IPS DF 4.7 (cell line): ENCODE data around the gene WWC1.
"Not testable (repeated sequence)": the region's sequence is repeated elsewhere in the genome, so short reads cannot be mapped to it uniquely, and the experiment has no call there.

Experiments used
- DNase-seq: peaks from one replicate; pipeline ENCODE4 v3.0.0-alpha.2; 2013; ENCODE audit warnings: low spot score; ENCODE audit errors: extremely low read depth

Gene WWC1

DNA sequence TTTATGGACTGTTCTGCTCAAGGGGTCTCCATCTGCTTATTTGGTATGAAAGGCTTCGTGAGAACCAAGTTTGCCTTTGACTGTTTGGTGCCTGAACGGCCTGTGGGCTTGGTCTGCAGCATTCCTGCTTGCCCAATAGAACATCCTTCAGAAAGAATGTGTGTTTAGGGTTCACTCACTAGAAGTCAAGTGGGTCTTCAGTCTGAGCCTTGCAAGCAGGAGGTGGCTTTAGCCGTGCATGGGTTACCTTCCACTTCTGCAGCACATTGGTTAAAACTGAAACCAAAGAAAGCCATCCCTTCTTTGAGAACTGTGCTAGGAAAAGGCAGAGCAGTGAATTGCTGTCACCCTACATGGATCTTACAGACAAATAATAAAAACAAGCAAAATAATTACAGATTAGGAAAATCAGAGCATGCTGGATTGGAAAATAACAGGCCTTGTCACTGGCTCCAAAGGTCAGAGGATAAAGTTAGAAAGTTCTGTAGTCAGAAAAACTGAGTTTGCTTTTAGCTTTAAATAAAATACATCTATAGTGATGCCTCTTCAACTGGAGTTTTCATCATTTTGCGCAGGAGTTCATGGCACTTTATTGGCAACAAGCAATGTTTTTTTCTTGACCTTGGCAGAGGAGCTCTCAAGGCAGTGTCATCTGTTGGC, 16.6 kb downstream of the WWC1 start:
- DNase-seq: no peak

DNA sequence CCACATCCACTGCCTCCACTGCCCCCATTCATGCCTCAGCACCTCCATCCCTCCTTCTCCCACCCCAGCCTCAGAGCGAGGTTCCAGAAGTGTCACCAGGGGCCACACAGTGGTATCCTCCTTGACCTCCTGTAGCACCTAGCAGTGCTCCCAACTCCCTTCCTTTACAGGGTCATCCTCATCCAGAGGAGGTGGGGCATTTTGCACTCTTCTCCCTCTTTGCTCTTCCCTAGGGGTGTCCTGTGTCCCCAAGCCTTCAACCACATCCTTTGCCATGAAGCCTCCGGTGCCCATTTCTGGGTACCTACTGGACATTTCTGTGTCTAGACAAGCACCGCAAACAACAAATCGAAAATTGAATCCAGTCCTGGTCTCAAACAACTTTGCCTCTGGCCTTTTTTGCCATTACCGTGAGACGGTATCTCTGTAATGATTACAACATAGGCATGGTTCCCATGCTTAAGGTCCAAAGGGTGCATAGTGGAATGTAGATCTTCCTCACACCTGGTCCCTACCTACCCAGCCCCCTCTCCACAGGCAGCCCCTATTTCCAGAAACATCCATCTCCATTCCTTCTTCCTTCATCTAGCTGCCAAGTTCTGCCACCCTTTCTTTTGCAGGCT, 17.6 kb downstream of the WWC1 start:
- DNase-seq: no peak

DNA sequence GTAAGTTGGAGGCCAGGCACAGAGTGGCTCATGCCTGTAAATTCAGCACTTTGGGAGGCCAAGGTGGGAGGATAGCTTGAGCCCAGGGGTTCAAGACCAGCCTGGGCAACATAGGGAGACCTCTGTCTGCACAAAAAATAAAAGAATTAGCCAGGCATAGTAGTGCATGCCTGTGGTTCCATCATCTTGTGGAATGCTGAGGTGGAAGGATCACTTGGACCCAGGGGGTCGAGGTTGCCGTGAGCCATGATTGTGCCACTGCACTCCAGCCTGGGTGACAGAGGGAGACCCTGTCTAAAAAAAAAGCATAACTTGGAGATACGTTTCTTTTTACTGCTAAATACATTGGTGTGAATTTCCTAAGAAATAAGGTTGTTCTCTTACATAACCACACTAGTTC, 19.1 kb downstream of the WWC1 start:
- DNase-seq: not testable (repeated sequence)

DNA sequence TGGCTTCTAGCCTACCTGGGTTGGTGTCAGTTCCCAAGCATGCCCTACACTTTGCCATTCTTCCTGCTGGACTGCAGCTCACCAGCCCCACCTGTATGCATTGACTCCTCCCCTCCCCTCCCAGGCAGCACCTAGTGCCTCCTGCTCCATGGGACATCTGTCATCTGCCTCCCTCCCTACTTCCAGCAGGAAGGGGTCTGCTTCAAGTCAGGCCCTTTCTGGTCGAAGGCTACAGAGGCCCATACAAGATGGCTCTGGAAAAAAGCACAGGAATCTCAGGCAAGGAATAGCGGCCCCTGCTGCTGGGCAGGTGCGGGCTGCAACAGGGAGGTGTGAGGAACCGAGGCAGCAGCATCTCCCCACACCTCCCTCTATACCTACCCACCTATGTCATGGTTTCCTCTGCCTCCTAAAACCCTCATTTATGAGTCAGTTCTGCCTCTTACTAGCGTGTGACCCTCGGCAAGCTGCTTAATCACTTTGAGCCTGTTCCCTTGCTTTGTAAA, 19.7 kb downstream of the WWC1 start:
- no peak for DNase-seq

DNA sequence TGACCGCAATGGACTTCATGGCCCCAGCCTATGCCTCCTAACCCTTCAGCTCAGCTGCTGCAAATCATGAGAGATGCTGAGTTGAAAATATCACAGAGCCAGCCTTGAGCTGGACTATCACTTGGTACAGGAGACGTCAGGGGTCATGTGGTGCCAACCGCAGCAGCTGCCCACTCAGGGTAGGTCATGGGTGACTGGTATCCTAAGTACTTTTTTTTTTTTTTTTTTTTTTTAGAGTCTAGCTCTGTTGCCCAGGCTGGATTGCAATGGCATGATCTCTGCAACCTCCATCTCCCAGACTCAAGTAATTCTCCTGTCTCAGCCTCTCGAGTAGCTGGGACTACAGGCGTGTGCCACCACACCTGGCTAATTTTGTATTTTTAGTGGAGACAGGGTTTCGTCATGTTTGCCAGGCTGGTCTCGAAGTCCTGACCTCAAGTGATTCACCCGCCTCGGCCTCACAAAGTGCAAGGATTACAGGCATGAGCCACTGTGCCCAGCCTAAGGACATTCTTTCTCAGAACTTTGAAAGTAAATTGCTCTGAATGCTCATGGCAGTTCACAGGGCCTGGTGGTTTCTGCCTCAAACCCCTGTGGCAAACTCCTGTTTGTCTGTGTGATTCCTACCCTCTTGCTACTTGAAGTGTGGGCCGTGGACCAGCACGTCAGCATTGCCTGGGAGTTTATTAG, 21.3 kb downstream of the WWC1 start:
- DNase-seq: no peak

GRCh38 chr5:168313596-168314204, 22.3 kb downstream of the WWC1 start:
- DNase-seq: no peak

GRCh38 chr5:168314735-168315411, 23.4 kb downstream of the WWC1 start:
- DNase-seq: no peak

GRCh38 chr5:168315416-168316138, 24.1 kb downstream of the WWC1 start:
- DNase-seq: no peak

DNA sequence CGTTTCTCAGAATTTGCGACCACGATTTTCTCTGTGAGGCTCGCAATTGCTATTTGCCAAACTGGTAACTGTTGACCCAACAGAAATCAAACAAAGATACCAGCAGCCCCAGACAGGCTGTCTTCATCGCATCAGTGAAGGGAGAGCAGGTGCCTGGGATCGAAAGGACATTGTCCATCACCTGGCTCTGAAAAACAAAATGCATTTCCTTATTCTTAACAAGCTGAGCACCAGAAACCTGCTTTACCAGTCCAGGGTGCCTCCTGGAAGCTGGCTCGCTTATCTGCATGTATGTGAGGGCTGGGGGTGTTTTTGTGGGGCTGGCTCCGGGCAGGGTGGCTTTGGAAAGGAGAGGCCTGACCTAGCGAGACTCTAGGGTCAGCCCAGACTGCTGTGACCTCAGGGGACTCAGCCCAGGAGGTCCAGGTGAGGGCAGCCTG, 24.7 kb downstream of the WWC1 start:
- DNase-seq: no peak

- no peak for DNase-seq
These were observed 25.7 kb downstream of the WWC1 start for GRCh38 chr5:168317096-168317520.

- no peak for DNase-seq
These were observed 26.2 kb downstream of the WWC1 start for GRCh38 chr5:168317521-168318147.

GRCh38 chr5:168318240-168318639, 26.8 kb downstream of the WWC1 start:
- no peak for DNase-seq

- no peak for DNase-seq
These were observed 28.3 kb downstream of the WWC1 start for GRCh38 chr5:168319774-168320173.

- DNase-seq: no peak
These were observed 29.4 kb downstream of the WWC1 start for GRCh38 chr5:168320805-168321204.

GRCh38 chr5:168324859-168325630, 33.6 kb downstream of the WWC1 start:
- no peak for DNase-seq

GRCh38 chr5:168327019-168327421, 35.6 kb downstream of the WWC1 start:
- no peak for DNase-seq

GRCh38 chr5:168327451-168327850, 36.0 kb downstream of the WWC1 start:
- no peak for DNase-seq

DNA sequence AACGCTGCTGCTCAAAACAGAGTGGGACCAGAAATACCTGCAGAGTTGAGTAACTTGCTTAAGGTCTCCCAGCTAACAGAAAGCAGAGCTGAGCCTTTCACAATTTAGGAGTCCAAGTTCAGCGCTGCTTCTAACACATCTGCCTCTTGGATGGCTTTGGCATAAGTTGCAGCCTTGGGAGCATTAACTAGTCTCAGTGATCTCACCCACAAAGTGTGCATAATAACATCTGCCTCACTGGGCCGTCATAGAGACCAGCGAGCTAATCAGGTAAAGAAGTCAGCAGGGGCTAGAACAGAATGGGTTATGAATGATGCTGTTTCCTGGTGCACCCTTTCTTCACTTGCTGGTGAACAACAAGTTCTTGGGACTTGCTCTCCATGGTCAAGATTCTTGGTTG, 36.5 kb downstream of the WWC1 start:
- no peak for DNase-seq

- DNase-seq: no peak
These were observed 37.4 kb downstream of the WWC1 start for GRCh38 chr5:168328814-168329213.

DNA sequence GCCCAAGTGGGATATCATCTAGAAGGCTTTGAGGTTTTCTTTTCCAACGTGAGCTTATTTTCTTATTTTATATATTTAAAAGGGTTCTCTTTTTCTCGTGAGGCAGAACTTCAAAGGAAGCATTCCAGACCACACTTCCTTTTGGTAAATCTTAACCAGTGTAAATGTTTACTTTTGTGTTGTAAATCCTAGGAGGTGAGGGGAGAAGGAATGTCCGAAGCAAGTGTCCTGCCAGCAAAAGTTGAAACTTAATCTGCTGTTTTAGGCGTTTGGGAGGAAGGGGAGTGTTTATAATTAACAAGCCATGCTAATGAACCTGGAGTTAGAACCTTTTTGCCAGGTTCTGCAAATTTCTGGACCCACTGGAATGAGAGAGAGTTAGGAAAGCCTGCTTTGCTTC, 37.9 kb downstream of the WWC1 start:
- DNase-seq: no peak
